IMR-90 (cell line): ENCODE data around the gene NEK6.

Experiments used
- BHLHE40 ChIP-seq: fragments of 150-350 bp; IDR thresholded peaks from 2 replicates; pipeline ENCODE4 v1.6.1; 2016; ENCODE audit warnings: mild to moderate bottlenecking, low read depth, low read length
- CHD1 ChIP-seq: IDR thresholded peaks from 2 replicates; pipeline ENCODE4 v1.6.1; 2012; ENCODE audit warnings: low read depth, low read length, improper control_type of control experiment
- CTCF ChIP-seq: conservative IDR thresholded peaks from 2 replicates; pipeline ENCODE4 v1.5.1; 2012; ENCODE audit warnings: mild to moderate bottlenecking, low read depth, low read length, improper control_type of control experiment
- ELK1 ChIP-seq: fragments of 150-350 bp; IDR thresholded peaks from 2 replicates; pipeline ENCODE4 v1.6.1; 2016; ENCODE audit warnings: low read depth, mild to moderate bottlenecking, low read length, moderate library complexity, borderline replicate concordance
- FOS ChIP-seq: fragments of 150-350 bp; IDR thresholded peaks from 2 replicates; pipeline ENCODE4 v1.6.1; 2016; ENCODE audit warnings: low read depth, low read length
- MAFK ChIP-seq: IDR thresholded peaks from 2 replicates; pipeline ENCODE4 v1.6.1; 2012; ENCODE audit warnings: low read depth, low read length, improper control_type of control experiment
- MAZ ChIP-seq: IDR thresholded peaks from 2 replicates; pipeline ENCODE4 v1.6.1; 2012; ENCODE audit warnings: low read depth, mild to moderate bottlenecking, low read length, improper control_type of control experiment, moderate library complexity, borderline replicate concordance
- MXI1 ChIP-seq: IDR thresholded peaks from 2 replicates; pipeline ENCODE4 v1.6.1; 2012; ENCODE audit warnings: low read depth, mild to moderate bottlenecking, low read length, moderate library complexity, borderline replicate concordance
- POLR2A ChIP-seq: IDR thresholded peaks from 2 replicates; pipeline ENCODE4 v1.6.1; 2012; ENCODE audit warnings: mild to moderate bottlenecking, low read depth, low read length
- RCOR1 ChIP-seq: IDR thresholded peaks from 2 replicates; pipeline ENCODE4 v1.6.1; 2012; ENCODE audit warnings: mild to moderate bottlenecking, low read length, improper control_type of control experiment; ENCODE audit not compliant: insufficient replicate concordance
- SMC3 ChIP-seq: fragments of 150-350 bp; IDR thresholded peaks from 2 replicates; pipeline ENCODE4 v1.6.1; 2016; ENCODE audit warnings: low read depth, mild to moderate bottlenecking, antibody characterized with exemption, low read length, moderate library complexity
- USF2 ChIP-seq: fragments of 150-350 bp; IDR thresholded peaks from 2 replicates; pipeline ENCODE4 v1.6.1; 2017; ENCODE audit warnings: mild to moderate bottlenecking, antibody characterized with exemption, low read length, low read depth

GRCh38 chr9:124272118-124272517 lies 14.4 kb downstream of the NEK6 start:
- TF ChIP-seq CTCF (no peak), MXI1 (no peak), POLR2A (no peak), BHLHE40 (no peak), MAZ (no peak), RCOR1 (no peak), FOS (no peak), SMC3 (no peak), CHD1 (no peak), MAFK (no peak), ELK1 (no peak), USF2 (no peak)
